ENCODE measurements around the gene FGF13. TPM values are rescaled to one million over a fixed set of nuclear protein-coding genes. Genes with fewer than 3 reads are reported as not detected.

FGF13 gene
- total RNA-seq, 1 donor from 2014 or later, result 10.4 TPM

GRCh38 chrX:138683600-138683999 lies 27.9 kb downstream of the FGF13 start:
- DNase-seq (ENCODE audit: low spot score), result no peak
- no peak for ATAC-seq
- intact Hi-C loops (cut with DNase I), result no loop called here

- ATAC-seq, result no peak
- intact Hi-C loops (cut with DNase I), result no loop called here
- DNase-seq (ENCODE audit: low spot score), result no peak
Observed at GRCh38 chrX:138669693-138670092, 41.8 kb downstream of the FGF13 start.

DNA sequence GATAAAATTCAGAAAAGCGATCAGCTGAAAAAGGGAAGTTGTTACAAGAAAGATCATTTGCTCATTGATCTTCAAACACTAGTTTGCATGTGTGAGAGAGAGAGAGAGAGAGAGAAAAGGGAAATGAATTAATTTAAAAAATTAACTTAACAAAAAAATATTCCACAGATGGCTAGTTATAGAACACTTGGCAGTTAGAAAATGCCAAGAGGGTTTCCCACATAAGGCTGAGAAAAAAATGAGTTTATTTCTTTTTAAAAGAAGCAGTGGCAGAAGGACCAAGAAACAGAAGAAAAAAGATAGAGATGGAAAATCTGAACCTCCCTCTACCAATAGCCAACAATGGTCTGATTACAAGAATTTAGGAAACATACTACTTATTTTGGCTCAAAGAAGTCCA lies 47.1 kb downstream of the FGF13 start:
- no peak for ATAC-seq
- DNase-seq (ENCODE audit: low spot score), result no peak
- intact Hi-C loops (cut with DNase I), result no loop called here

DNA sequence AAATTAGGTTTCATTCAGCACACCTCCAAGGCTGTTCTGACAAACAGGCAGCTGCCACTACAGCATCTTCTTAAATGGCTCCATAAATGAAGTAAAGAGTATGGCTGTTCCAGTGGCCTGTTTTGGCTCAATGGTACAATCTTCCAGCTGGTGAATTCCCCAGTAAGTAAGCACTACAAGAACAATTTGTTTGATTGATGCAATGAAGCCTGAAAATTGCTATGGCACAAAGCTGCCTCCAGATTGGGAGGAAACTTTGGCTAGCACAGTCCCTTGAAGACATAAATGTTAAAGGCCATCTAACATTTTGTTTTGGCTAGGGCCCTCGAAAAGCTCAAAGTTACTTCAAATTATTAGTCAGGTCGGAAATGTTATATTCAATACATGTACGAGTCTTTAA lies 47.5 kb downstream of the FGF13 start:
- no peak for DNase-seq (ENCODE audit: low spot score)

GRCh38 chrX:138651494-138651893 lies 60.0 kb downstream of the FGF13 start:
- no peak for DNase-seq (ENCODE audit: low spot score)
- intact Hi-C loops (cut with DNase I), result no loop called here
- ATAC-seq, result no peak

More for the DNA sequence above, 47.5 kb downstream of the FGF13 start:
- intact Hi-C loops (cut with DNase I), result no loop called here
- no peak for ATAC-seq

- ATAC-seq, result no peak
- intact Hi-C loops (cut with DNase I), result no loop called here
- no peak for DNase-seq (ENCODE audit: low spot score)
Observed at GRCh38 chrX:138648568-138648967, 62.9 kb downstream of the FGF13 start.

DNA sequence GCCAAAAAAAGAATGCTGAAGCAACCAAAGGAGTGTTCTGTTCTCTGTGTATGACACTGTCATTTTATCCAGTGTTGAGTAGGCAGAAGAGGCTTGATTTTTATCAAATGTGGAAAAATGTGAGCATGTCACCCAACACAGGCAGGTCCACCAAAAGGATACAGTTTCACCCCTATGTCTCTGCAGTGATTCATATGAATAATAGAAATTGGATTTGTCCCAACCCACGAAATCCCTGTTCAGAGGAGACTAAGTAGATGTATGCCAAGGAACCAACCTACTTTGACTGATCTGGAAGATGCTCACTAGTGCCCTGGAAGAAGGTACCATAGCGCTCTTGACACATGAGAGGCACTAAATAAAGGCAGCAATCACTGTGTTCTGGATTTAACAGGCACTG lies 72.5 kb downstream of the FGF13 start:
- ATAC-seq (no peak), DNase-seq (ENCODE audit: low spot score) (no peak)
- intact Hi-C loops (cut with DNase I), result no loop called here

Small RNA genes lying within 50 kb of the gene (microRNA-seq; reads per million reads assigned to microRNA genes)
- gene MIR504, result 2.9 reads per million

All from sciatic nerve (tissue), 2 donors.